Activated naive CD4-positive, alpha-beta T cell (primary cell): ENCODE results near the gene ZNF783.
"Not testable (repeated sequence)": the region's sequence is repeated elsewhere in the genome, so short reads cannot be mapped to it uniquely, and the experiment has no call there.

Source experiments
- DNase-seq, 4 experiments: peaks; one replicate each; lab custom pipeline; 2025; lab: John Stamatoyannopoulos, UW

Gene ZNF783

DNA sequence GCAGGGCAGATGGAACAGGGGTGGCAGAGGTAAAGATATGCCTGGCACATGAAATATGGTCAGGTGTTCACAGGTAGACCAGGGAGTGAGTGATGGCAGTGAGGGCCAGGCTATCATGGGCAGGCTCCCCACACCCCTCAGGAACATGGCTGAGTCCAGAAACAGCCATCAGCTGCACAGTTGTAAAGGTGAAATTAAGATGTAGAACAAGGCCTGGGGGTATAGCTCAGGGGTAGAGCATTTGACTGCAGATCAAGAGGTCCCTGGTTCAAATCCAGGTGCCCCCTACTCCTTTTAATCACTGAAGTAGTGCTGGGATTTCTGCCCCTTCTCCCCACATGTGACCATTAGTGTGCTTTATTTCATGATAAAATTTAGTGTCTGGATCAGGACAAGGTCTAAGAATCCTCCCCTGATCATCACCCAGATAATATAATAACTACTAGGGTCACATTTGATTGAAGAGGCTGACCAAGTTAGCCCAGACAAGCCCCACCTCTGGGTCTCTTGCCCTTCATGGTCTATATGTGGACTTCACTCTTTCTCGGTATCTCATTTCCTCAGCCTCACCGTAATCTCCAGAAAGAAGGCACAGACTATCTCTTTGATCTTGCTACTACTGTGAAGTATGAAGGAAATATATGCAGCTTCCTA lies 69.0 kb downstream of the ZNF783 start:
- DNase-seq = no peak

DNA sequence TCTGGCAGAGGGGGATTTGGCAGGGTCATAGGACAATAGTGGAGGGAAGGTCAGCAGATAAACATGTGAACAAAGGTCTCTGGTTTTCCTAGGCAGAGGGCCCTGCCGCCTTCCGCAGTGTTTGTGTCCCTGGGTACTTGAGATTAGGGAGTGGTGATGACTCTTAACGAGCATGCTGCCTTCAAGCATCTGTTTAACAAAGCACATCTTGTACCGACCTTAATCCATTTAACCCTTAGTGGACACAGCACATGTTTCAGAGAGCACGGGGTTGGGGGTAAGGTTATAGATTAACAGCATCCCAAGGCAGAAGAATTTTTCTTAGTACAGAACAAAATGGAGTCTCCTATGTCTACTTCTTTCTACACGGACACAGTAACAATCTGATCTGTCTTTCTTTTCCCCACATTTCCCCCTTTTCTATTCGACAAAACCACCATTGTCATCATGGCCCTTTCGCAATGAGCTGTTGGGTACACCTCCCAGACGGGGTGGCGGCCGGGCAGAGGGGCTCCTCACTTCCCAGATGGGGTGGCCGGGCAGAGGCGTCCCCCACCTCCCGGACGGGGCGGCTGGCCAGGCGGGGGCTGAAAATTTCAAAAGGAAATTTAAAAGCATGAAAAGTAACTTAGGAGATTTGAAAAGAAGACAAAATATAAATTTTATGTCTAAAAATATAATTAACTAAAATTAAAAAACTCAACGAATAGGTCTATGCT lies 70.8 kb downstream of the ZNF783 start:
- not testable (repeated sequence) for DNase-seq

DNA sequence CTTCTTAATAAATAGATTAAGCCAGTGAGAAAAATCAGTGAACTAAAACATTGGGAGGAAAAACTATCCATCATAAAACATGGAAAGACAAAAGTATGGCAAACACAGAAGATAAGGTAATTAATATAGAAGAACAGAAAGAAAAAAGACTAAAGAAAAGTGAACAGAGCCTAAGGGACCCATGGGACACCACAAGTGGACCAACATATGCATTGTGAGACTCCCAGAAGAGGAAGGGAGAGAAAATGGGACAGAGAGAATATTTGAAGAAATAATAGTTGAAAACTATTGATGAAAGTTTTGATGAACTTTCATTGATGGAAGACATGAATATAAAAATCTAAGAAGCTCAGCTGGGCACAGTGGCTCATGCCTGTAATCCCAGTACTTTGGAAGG lies 71.3 kb downstream of the ZNF783 start:
- DNase-seq = no peak

DNA sequence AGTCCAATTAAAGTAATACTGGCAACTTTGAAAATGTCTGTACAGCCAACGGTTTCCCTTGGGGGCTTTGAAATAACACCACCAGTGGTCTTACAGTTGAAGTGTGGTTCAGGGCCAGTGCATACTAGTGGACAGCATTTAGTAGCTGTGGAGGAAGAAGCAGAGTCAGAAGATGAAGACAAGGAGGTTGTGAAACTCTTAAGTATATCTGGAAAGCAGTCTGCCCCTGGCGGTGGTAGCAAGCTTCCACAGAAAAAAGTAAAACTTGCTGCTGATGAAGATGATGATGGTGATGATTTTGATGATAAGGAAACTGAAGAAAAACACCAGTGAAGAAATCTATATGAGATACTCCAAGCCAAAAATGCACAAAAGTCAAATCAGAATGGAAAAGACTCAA lies 72.2 kb downstream of the ZNF783 start:
- DNase-seq = no peak
